ENCODE data around the gene PDZRN4.
"Not testable (repeated sequence)": the region's sequence is repeated elsewhere in the genome, so short reads cannot be mapped to it uniquely, and the experiment has no call there.

PDZRN4 gene

GRCh38 chr12:41311883-41312282, 123.8 kb downstream of the PDZRN4 start:
- Histone ChIP-seq H3K27me3 (ENCODE audit: insufficient read depth, low read length) (no peaks in the 10 kb centered on the region), H3K4me3 (ENCODE audit: low read depth, low read length) (no peak overlapping the region), H3K36me3 (ENCODE audit: insufficient read depth, low read length) (no peaks in the 10 kb centered on the region), H3K79me2 (ENCODE audit: control insufficient read depth, insufficient read depth, low read length, unreplicated experiment) (no peaks in the 10 kb centered on the region), H3K4me1 (ENCODE audit: control insufficient read depth, insufficient read depth, low read length, unreplicated experiment) (no peaks in the 10 kb centered on the region), H3K27ac (ENCODE audit: low read depth, low read length) (no peak overlapping the region), H2AFZ (ENCODE audit: low read length, unreplicated experiment) (no peak overlapping the region)

- H3K4me3 ChIP-seq (ENCODE audit: low read depth, low read length); H3K27ac ChIP-seq (ENCODE audit: low read depth, low read length); H2AFZ ChIP-seq (ENCODE audit: low read length, unreplicated experiment); H3K4me1 ChIP-seq (ENCODE audit: control insufficient read depth, insufficient read depth, low read length, unreplicated experiment); H3K27me3 ChIP-seq (ENCODE audit: insufficient read depth, low read length); H3K36me3 ChIP-seq (ENCODE audit: insufficient read depth, low read length); H3K79me2 ChIP-seq (ENCODE audit: control insufficient read depth, insufficient read depth, low read length, unreplicated experiment): not testable (repeated sequence)
Measured at GRCh38 chr12:41312451-41312850, 124.3 kb downstream of the PDZRN4 start.

GRCh38 chr12:41325336-41325735, 137.2 kb downstream of the PDZRN4 start:
- no peak overlapping the region for H2AFZ ChIP-seq (ENCODE audit: low read length, unreplicated experiment)
- H3K4me1 ChIP-seq (ENCODE audit: control insufficient read depth, insufficient read depth, low read length, unreplicated experiment): no peaks in the 10 kb centered on the region
- H3K27ac ChIP-seq (ENCODE audit: low read depth, low read length): no peak overlapping the region
- H3K27me3 ChIP-seq (ENCODE audit: insufficient read depth, low read length): no peaks in the 10 kb centered on the region
- H3K79me2 ChIP-seq (ENCODE audit: control insufficient read depth, insufficient read depth, low read length, unreplicated experiment): no peaks in the 10 kb centered on the region
- H3K36me3 ChIP-seq (ENCODE audit: insufficient read depth, low read length): no peaks in the 10 kb centered on the region
- no peak overlapping the region for H3K4me3 ChIP-seq (ENCODE audit: low read depth, low read length)

DNA sequence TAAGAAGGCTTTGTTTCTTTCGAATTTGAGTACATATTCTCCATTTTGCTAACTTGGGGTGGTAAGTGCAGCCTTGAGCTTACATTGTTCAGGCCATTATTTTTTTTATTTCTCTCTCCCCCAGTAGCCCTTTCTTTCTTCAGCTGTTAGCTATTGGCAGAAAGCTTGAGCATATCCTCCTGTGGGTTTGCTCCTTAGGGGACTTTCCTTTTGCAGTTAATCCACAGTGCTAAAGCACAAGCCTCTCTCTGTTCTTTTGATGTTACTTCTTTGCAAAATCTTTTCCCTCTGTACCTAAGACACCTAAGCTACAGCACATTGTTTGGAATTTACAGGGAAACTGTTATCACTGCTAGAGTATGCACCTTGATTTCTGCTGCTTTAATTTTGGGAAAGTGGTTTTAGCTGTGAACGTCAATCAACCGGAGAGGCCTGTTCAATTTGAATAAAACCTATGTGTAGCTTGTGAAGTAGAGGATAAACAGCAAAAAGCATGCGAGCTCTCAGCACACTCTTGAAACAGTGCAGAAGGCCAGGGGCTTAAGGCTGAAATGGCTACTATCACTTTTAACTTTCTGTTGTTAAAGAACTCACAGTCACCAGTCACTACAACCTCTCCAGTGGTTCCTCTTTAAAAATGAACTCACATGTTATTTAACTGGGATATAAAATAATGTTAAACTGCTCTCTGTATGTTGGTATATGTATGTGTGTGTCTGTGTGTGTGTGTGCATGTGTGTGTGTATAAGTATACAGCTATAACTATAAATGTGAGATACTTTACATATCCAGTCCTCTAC, 139.2 kb downstream of the PDZRN4 start:
- H3K79me2 ChIP-seq (ENCODE audit: control insufficient read depth, insufficient read depth, low read length, unreplicated experiment): no peaks in the 10 kb centered on the region
- no peaks in the 10 kb centered on the region for H3K27me3 ChIP-seq (ENCODE audit: insufficient read depth, low read length)
- no peak overlapping the region for H3K4me3 ChIP-seq (ENCODE audit: low read depth, low read length)
- no peaks in the 10 kb centered on the region for H3K4me1 ChIP-seq (ENCODE audit: control insufficient read depth, insufficient read depth, low read length, unreplicated experiment)
- H3K36me3 ChIP-seq (ENCODE audit: insufficient read depth, low read length): no peaks in the 10 kb centered on the region
- no peak overlapping the region for H3K27ac ChIP-seq (ENCODE audit: low read depth, low read length)
- no peak overlapping the region for H2AFZ ChIP-seq (ENCODE audit: low read length, unreplicated experiment)

DNA sequence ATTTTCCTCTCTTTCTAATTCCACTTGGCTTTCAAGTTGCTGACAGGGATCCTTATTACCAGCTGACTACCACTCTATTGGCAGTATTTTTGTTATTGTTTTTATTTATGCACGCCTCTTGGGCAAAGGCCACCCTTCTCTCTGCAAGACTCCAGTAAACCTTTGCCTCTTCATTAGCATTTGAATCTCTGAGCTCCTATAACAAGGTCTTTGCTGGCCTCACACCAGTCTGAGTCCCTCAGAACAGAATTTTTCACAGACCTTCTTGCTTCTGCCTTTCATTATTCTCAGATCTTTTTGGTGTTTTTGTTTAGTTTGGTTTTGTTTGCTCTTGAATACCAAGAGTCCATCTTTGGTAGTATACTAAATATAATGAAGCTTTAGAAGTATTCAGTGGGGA, 145.9 kb downstream of the PDZRN4 start:
- H2AFZ ChIP-seq (ENCODE audit: low read length, unreplicated experiment): no peak overlapping the region
- H3K79me2 ChIP-seq (ENCODE audit: control insufficient read depth, insufficient read depth, low read length, unreplicated experiment): no peaks in the 10 kb centered on the region
- H3K4me3 ChIP-seq (ENCODE audit: low read depth, low read length): no peak overlapping the region
- no peaks in the 10 kb centered on the region for H3K36me3 ChIP-seq (ENCODE audit: insufficient read depth, low read length)
- no peaks in the 10 kb centered on the region for H3K4me1 ChIP-seq (ENCODE audit: control insufficient read depth, insufficient read depth, low read length, unreplicated experiment)
- no peaks in the 10 kb centered on the region for H3K27me3 ChIP-seq (ENCODE audit: insufficient read depth, low read length)
- H3K27ac ChIP-seq (ENCODE audit: low read depth, low read length): no peak overlapping the region

- no peaks in the 10 kb centered on the region for H3K36me3 ChIP-seq (ENCODE audit: insufficient read depth, low read length)
- H3K27me3 ChIP-seq (ENCODE audit: insufficient read depth, low read length): no peaks in the 10 kb centered on the region
- H3K79me2 ChIP-seq (ENCODE audit: control insufficient read depth, insufficient read depth, low read length, unreplicated experiment): no peaks in the 10 kb centered on the region
- no peak overlapping the region for H3K27ac ChIP-seq (ENCODE audit: low read depth, low read length)
- H3K4me3 ChIP-seq (ENCODE audit: low read depth, low read length): no peak overlapping the region
- H3K4me1 ChIP-seq (ENCODE audit: control insufficient read depth, insufficient read depth, low read length, unreplicated experiment): no peaks in the 10 kb centered on the region
- H2AFZ ChIP-seq (ENCODE audit: low read length, unreplicated experiment): no peak overlapping the region
Measured at GRCh38 chr12:41334390-41334789, 146.3 kb downstream of the PDZRN4 start.

- H3K36me3 ChIP-seq (ENCODE audit: insufficient read depth, low read length): no peaks in the 10 kb centered on the region
Measured at GRCh38 chr12:41336041-41336549, 148.0 kb downstream of the PDZRN4 start.

DNA sequence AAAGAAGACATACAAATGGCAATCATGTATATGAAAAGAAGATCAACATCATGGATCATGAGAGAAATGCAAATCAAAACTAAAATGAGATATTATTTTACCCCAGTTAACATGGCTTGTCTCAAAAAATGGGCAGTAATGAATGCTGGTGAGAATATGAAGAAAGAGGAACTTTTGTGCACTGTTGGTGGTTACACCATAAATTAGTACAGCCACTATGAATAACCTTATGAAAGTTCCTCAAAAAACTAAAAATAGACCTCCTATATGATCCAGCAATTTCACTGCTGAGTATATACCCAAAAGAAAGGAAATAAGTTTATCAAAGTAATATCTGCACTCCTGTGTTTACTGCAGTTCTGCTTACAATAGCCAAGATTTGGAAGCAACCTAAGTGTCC, 151.7 kb downstream of the PDZRN4 start:
- Histone ChIP-seq H3K36me3 (ENCODE audit: insufficient read depth, low read length) (no peaks in the 10 kb centered on the region), H2AFZ (ENCODE audit: low read length, unreplicated experiment) (no peak overlapping the region), H3K27ac (ENCODE audit: low read depth, low read length) (no peak overlapping the region), H3K4me1 (ENCODE audit: control insufficient read depth, insufficient read depth, low read length, unreplicated experiment) (no peaks in the 10 kb centered on the region), H3K27me3 (ENCODE audit: insufficient read depth, low read length) (no peaks in the 10 kb centered on the region), H3K4me3 (ENCODE audit: low read depth, low read length) (no peak overlapping the region), H3K79me2 (ENCODE audit: control insufficient read depth, insufficient read depth, low read length, unreplicated experiment) (no peaks in the 10 kb centered on the region)

More at GRCh38 chr12:41336041-41336549, 148.0 kb downstream of the PDZRN4 start:
- Histone ChIP-seq H2AFZ (ENCODE audit: low read length, unreplicated experiment) (no peak overlapping the region), H3K4me3 (ENCODE audit: low read depth, low read length) (no peak overlapping the region), H3K4me1 (ENCODE audit: control insufficient read depth, insufficient read depth, low read length, unreplicated experiment) (no peaks in the 10 kb centered on the region), H3K79me2 (ENCODE audit: control insufficient read depth, insufficient read depth, low read length, unreplicated experiment) (no peaks in the 10 kb centered on the region), H3K27ac (ENCODE audit: low read depth, low read length) (no peak overlapping the region), H3K27me3 (ENCODE audit: insufficient read depth, low read length) (no peaks in the 10 kb centered on the region)

DNA sequence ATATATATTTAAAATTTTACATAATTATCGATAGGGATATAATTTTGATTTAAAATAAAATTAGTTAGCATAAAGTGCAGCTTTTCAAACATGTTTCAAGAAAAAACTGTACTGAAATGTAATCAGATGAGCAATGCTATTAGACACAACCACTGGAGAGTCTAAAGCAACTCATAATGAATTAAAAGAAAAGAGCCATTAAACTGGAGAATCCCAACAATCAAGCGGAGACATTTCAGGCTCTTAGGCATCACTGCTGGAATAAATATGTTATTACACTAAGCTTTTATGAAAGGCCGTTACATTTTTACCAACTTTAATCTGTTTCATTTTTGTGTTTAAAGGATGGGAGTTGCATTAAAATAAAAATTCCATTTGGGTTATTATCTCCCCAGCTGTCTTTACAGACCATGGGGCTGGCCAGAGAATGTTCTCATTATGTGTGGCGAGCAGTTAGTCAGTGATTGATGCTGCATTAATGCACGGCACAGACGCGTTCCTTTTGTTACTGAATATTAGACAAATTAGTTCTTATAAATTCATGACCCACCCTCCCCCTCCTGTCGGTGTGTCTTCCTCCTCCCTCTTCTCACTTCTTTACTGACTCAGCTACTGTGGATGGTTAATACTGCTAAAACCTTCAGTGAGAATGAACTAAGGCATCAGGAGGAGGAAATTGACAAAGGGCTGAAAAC, 156.8 kb downstream of the PDZRN4 start:
- no peak overlapping the region for H3K4me3 ChIP-seq (ENCODE audit: low read depth, low read length)
- H3K4me1 ChIP-seq (ENCODE audit: control insufficient read depth, insufficient read depth, low read length, unreplicated experiment): no peaks in the 10 kb centered on the region
- H3K27ac ChIP-seq (ENCODE audit: low read depth, low read length): no peak overlapping the region
- no peak overlapping the region for H2AFZ ChIP-seq (ENCODE audit: low read length, unreplicated experiment)
- H3K27me3 ChIP-seq (ENCODE audit: insufficient read depth, low read length): no peaks in the 10 kb centered on the region
- no peaks in the 10 kb centered on the region for H3K79me2 ChIP-seq (ENCODE audit: control insufficient read depth, insufficient read depth, low read length, unreplicated experiment)
- H3K36me3 ChIP-seq (ENCODE audit: insufficient read depth, low read length): no peaks in the 10 kb centered on the region

DNA sequence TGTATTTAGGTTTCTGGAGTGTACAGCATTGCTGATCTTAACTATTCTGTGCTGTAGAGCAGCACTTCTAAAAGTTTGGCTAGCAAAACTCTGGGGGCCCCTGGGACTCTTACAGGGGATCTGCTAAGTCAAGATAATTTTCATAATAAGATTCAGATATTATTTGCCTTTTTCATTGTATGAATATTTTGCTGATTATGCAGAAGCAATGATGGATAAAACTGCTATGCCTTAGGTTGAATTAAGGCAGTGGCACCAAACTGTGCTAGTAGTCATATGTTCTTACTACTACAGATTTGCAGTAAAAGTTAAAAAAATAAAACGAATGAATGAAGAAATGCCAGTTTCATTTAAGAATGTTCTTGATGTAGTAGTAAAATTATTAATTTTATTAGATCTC, 160.1 kb downstream of the PDZRN4 start:
- no peak overlapping the region for H3K27ac ChIP-seq (ENCODE audit: low read depth, low read length)
- H3K4me3 ChIP-seq (ENCODE audit: low read depth, low read length): no peak overlapping the region
- H3K27me3 ChIP-seq (ENCODE audit: insufficient read depth, low read length): no peaks in the 10 kb centered on the region
- no peaks in the 10 kb centered on the region for H3K79me2 ChIP-seq (ENCODE audit: control insufficient read depth, insufficient read depth, low read length, unreplicated experiment)
- no peaks in the 10 kb centered on the region for H3K36me3 ChIP-seq (ENCODE audit: insufficient read depth, low read length)
- H2AFZ ChIP-seq (ENCODE audit: low read length, unreplicated experiment): no peak overlapping the region
- H3K4me1 ChIP-seq (ENCODE audit: control insufficient read depth, insufficient read depth, low read length, unreplicated experiment): no peaks in the 10 kb centered on the region

- Histone ChIP-seq H3K4me1 (ENCODE audit: control insufficient read depth, insufficient read depth, low read length, unreplicated experiment) (no peaks in the 10 kb centered on the region), H2AFZ (ENCODE audit: low read length, unreplicated experiment) (no peak overlapping the region), H3K4me3 (ENCODE audit: low read depth, low read length) (no peak overlapping the region), H3K27me3 (ENCODE audit: insufficient read depth, low read length) (no peaks in the 10 kb centered on the region), H3K79me2 (ENCODE audit: control insufficient read depth, insufficient read depth, low read length, unreplicated experiment) (no peaks in the 10 kb centered on the region), H3K36me3 (ENCODE audit: insufficient read depth, low read length) (no peaks in the 10 kb centered on the region), H3K27ac (ENCODE audit: low read depth, low read length) (no peak overlapping the region)
Measured at GRCh38 chr12:41356181-41356580, 168.1 kb downstream of the PDZRN4 start.

Data from ACC112 (cell line).